ENCODE results near the gene TNFAIP8.

GRCh38 chr5:119374901-119375300, 19.1 kb downstream of the TNFAIP8 start:
- TF ChIP-seq, protein P1, sequence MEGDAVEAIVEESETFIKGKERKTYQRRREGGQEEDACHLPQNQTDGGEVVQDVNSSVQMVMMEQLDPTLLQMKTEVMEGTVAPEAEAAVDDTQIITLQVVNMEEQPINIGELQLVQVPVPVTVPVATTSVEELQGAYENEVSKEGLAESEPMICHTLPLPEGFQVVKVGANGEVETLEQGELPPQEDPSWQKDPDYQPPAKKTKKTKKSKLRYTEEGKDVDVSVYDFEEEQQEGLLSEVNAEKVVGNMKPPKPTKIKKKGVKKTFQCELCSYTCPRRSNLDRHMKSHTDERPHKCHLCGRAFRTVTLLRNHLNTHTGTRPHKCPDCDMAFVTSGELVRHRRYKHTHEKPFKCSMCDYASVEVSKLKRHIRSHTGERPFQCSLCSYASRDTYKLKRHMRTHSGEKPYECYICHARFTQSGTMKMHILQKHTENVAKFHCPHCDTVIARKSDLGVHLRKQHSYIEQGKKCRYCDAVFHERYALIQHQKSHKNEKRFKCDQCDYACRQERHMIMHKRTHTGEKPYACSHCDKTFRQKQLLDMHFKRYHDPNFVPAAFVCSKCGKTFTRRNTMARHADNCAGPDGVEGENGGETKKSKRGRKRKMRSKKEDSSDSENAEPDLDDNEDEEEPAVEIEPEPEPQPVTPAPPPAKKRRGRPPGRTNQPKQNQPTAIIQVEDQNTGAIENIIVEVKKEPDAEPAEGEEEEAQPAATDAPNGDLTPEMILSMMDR (IDR thresholded peaks at IDR 0.05; ENCODE audit: low read depth, low read length) = no peak
- no peak for TF ChIP-seq EZH2phosphoT487 (IDR thresholded peaks at IDR 0.05; ENCODE audit: low read depth)

Data from OCI-LY3 (cell line).